Posterior cingulate gyrus (tissue), 11 donors: ENCODE data around the gene ALG2.
"Not testable (repeated sequence)": the region's sequence is repeated elsewhere in the genome, so short reads cannot be mapped to it uniquely, and the experiment has no call there.

ENCODE experiments used
- DNase-seq, 10 donors: peaks; one replicate each; pipeline versions ENCODE4 v3.0.0 to v3.0.0-alpha.2; 2020 to 2021; ENCODE audit warnings: mixed read lengths in 3 of 10
- intact Hi-C: fragments of 100-400 bp; cut with DNase I; formaldehyde crosslinking; loops from one replicate; pipeline ENCODE4 v1.15.1; 2023

ALG2 gene

DNA sequence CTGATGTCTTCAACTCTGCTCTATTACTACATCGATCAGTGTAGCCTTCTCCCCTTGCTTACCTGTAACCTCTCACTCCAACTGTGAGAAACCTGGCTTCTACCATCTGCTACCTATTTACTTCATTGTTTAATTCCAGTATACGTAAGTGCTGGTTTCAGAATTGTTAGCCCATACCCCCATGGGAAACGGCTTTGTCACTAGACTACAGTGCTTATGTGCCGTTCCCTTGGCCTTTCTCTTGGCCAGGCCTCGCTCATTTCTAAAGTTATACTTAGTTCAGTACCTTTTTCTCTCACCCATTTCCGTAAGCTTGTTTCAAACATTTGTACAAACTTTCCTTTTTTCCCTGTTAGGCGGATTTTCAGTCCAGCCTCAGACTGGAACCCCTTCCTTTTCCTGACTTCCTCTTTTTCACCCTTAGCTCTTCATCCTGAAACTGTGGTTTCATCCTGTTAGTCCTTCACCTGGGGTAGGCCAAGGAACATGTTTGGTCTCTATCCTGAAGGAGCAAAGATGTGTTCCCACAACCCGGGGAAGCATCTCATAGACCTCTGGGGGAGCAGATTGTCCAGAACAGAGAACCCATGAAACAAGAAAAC lies 21.7 kb downstream of the ALG2 start:
- DNase-seq, result no peak
- intact Hi-C loops, result no loop called here

DNA sequence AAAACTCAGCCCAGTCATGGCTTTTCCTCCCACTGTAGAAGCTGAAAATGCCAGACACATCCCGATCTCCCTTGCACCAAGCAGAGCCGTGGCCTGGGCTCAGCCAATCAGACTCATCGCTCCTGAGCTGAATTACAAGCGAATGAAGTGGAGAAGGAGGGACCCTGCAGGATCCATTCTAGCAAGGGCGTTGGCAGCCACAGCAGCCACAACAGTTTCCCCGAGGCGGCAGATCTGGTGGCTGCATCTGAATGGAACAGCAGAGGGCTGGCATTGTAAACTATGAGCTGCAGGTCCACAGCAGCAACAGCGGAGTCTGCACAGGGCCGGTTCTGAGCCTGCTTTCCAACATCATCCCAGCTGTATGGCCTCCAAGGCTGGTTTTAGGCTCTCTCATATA lies 23.8 kb downstream of the ALG2 start:
- peak in 1 of 10 donors; percentile 16 for DNase-seq
- intact Hi-C loops, result no loop called here

DNA sequence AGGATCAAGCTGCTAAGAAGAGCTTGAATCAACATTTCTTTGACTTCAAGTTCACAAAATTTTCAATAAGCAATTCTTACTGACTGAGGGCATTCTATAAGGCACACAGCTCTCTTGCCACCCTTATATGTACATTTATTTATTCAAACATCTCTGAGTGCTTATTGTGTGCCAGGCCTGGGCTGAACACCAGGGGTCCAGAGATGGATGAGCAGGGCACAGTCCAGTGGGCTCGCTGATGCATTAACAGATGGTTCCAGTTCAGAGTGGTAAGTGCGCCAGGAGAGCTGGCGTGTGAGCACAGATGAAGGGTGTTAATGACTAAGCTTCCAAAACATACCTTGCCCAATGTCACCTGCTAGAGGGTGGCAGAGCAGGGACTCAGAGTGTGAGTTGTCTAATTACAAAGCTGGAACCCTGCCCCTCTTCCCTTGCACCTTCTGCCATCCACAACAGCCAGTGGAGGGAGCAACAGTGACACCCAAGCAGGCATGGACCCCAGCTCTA lies 24.6 kb downstream of the ALG2 start:
- no peak for DNase-seq
- intact Hi-C loops, result no loop called here

DNA sequence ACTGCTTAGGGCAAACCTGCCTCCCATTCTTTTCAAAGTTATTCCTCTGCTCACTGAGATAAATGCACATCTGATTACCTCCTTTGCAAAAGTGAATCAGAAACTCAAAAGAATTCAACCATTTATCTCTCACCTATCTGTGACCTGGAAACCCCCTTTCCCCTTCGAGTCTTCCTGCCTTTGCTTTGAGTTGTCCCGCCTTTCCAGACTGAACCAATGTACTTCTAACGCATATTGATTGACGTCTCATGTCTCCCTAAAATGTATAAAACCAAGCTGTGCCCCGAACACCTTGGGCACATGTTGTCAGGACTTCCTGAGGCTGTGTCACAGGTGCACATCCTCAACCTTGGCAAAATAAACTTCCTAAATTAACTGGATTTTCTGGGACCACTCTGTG lies 25.3 kb downstream of the ALG2 start:
- intact Hi-C loops, DNase-seq: not testable (repeated sequence)

DNA sequence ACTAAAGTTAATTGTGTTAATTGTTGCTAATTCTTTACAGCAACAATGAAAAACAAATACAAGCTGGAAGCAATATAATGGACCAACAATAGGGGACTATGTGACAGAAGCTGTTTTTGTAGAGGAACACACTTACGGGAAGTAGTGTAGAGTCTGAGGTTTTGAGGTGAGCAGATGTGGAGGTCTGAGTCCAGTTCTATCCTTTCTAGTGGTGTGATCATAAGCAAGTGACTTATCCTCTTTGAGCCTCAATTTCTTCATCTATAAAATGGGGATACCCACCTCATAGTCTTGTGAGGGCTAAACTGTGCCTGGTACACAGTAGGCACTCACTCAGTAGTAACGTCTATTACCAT lies 28.3 kb downstream of the ALG2 start:
- no peak for DNase-seq
- intact Hi-C loops, result no loop called here

DNA sequence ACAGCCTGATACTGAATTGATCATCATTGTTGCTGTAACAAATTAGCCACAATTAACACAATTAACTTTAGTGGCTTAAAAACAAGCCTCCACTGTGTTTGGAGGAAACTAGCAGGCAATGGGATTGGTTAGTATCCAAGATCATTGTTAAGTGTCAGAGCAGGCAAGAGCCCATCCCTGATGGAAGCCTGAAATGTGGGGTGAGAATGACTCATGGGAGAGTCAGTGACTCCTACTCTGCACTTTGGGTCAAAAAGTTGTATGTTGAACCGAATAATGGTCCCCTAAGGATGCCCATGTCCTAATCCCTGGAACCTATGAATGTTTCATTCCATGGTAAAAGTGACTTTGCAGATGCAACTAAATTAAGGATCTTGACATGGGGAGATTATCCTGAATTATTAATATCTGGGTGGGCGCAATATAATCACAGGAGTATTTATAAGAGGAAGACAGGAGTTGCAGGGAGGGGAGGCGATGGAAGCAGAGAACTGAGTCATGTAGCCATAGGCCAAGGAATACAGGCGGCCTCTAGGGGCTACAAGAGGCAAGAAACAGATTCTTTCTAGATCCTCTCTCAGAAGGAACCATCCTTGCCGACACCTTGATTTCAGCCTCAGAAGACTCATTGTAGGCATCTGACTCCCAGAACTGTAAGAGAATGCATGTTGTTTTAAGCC lies 28.8 kb downstream of the ALG2 start:
- intact Hi-C loops, result no loop called here
- DNase-seq, result no peak

DNA sequence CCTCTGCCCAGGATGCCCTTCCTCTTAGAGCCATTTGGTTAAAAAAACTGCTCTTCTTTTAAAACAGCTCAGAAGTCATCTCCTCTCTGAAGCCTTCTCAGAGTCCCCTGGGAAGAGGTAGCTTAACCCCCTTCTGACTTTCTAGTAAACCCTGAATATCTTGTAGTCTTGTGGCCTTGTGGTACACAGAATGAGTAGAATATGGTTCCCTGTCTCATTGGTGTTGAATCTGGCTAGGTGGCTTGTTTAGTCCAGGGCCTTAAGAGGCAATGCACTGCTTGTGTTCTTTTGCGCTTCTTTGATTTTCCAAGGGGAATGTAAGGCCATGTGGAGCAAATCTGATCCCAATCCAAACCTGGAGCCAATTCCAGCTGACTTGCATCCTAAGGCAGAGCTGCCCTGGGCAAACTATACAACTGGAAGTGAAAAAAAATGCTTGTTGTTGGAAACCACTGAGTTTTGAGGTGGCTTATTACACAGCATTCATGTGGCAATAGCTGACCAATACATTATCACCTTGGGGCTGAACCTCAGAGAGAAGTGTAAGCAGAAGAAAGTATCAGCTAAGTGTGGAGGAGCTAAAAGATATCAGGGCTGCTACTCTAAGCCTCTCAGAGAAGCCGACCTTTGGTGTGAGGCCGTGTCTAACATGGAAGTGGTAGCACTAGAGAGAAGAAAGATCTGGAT lies 31.0 kb downstream of the ALG2 start:
- intact Hi-C loops, result no loop called here
- DNase-seq, result no peak

DNA sequence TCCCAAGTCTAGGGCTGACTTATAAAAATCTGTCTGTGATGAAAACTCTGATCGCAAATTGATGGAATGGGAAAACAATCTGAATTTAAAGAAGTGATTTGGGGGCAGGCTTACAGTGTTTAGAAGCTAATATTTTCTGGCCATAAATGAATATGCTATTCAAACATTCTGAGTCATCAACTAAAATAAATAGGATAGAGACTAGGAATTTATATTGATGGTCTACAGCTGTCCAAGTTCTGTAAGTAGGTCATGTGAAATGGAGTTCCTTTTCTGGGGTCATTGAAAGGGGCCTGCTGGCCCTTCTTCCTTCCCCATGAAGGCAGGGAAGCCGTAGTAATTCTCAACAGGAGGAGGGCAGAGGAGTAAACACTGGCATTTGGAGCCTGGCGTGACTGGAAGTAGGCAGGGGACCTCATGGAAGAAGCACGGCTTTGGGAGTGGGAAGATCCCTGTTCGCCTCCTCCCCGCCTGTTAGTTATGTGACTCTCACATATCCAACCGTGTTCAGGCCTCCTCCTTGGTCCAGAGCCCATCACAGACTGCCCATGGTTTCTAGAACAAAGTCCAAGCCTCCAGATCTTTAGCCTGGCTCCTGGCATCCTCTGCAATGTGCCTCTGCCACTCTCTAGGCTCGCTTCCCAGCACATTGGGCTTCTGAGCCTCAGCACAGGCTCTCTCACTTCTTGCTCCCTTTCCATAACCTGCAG lies 31.7 kb downstream of the ALG2 start:
- DNase-seq, result no peak
- intact Hi-C loops, result loop anchor here (10.0 kb wide), 1 partner anchor 75 kb away; no protein-coding TSS in a partner anchor

DNA sequence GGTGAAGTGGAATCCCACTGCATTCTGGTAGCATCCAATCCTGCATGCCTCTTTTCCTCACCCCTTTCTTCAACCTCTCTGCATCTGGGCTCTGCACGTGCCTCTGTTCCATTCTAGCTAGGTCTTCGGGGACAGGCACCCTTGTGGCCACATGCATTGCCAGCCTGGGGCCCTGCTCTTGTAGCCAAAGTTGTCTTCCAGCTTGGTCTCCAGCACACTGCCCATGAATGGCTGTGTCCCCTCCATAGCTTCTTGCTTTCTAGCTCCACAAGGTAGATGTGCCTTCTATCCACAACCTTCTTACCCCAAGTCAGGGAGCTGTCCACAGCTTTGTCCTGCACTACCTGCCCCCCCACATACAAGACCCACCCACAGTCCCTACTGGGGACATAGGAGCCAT lies 32.6 kb downstream of the ALG2 start:
- intact Hi-C loops, result loop anchor here (10.0 kb wide), 1 partner anchor 76 kb away; no protein-coding TSS in a partner anchor
- DNase-seq, result no peak

DNA sequence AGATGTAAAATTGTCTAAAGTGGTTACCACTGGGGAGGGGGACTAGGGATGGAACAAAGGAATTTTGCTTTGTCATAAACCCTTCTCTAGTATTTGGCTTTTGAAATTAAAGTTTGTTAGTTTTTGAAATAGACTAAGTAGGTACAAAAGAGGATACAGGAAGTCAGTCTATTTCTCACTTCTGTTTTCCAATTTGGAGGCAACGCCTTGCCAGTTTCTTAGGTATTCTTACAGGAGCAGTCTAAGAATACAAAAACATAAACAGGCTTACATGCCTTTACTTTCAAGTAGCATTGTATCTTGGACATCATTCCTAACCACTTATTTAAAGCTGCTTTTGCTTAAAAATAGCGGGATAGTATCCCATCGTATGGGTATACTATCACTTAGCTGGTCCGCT lies 34.4 kb downstream of the ALG2 start:
- DNase-seq, result no peak
- intact Hi-C loops, result loop anchor here (10.0 kb wide), 1 partner anchor 77 kb away; no protein-coding TSS in a partner anchor

DNA sequence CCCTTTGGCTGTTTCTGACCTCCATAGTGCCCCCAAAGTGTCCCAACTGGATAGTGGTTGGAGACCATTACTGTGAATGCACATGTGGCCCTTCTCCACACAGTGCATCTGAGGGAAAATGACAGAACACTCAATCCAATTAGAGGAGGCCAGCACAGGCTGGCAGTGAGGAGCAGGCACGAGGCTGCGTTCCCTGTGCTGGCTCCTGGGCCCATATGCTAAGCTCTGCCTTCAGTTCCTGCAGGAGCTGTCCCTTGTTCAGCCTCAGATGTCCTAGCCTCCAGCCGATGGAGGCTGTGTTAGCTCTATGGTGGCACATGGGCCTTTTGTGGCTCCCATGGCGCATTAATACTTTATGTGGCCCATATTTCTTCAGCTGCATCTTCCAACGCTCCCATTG lies 35.8 kb downstream of the ALG2 start:
- DNase-seq, result no peak
- intact Hi-C loops, result loop anchor here (2.0 to 10.0 kb wide), 2 partner anchors 35 to 79 kb away; partner anchors contain the start of gene ALG2

DNA sequence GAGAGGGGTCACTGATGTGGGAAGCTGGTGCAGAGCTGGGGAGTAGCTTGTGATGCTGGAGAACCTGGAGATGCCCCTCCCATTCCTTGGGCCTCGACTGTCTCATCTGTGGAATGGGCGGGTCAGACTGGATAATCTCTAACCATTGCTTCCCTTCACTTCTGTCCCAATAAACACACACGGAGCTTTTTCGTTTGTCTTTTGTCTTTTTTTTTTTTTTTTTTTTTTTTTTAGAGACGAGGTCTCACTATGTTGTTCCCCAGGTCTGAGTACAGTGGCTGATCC lies 36.5 kb downstream of the ALG2 start:
- intact Hi-C loops, result loop anchor here (2.0 to 10.0 kb wide), 2 partner anchors 36 to 80 kb away; partner anchors contain the start of gene ALG2
- no peak for DNase-seq

DNA sequence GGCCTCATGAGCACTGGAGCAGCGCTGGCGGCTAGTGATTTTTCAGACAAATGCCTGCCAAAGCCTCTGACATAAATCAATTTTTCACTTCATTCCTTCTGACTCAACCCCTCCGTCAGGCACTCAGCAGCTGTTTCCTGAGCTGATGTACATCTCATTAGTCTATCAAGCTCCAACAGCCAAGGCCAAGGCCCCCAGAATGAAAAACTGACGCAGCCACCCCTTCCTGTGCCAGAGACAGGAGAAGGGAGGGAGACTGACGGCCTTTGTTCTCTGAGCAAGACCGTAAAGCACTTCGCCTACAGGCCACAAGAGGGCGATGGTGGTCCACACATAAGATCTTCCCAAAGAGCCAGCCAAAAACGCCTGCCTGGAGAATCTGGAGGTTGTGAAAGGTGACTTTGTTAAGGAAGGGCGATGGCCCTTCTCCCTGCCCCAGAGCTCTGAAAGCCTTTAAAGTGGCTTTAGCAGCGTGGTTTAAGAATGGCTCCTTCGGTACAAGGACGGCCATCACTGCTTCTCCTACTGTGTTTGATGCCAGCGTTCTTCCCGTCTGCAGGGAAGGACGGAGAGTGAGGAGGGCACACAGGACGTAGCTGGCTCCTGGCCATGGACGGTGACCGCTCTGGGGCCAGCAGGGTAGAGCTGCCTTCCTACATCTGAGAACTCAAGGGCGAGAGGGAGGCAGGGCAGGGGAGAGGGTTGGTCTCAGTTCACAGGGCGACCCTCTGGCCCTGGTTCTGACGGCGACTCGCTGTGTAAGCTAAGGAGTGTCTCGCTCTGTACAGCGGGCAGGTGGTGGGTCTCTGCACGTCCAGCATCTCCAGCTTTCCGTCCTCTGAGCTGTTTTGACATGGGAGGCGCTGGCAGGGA lies 37.0 kb downstream of the ALG2 start:
- intact Hi-C loops, result loop anchor here (2.0 to 10.0 kb wide), 3 partner anchors 36 to 1138 kb away; partner anchors contain the start of gene ALG2

DNA sequence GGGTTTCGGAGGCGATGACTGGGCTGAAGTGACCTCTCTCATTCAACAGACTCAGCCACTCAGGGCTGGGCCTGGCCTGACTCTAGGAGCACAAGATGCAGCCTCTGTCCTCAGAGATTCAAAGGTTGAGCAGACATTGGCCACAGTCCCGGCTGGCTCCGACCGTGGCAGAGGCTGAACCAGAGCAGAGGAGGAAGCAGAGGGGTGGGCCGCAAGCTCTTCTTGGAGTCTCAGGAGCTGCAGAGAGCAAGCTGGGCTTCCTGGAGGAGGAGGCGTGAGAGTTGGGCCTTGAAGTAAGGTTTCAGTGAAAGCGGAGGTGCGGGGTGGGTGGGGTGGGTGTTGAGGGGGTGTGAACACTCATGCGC lies 37.6 kb downstream of the ALG2 start:
- DNase-seq, result no peak
- intact Hi-C loops, result loop anchor here (2.0 to 10.0 kb wide), 3 partner anchors 37 to 1138 kb away; partner anchors contain the start of gene ALG2

More for the DNA sequence above, 37.0 kb downstream of the ALG2 start:
- DNase-seq, result peak; percentile 74 to 98 (median 88)

DNA sequence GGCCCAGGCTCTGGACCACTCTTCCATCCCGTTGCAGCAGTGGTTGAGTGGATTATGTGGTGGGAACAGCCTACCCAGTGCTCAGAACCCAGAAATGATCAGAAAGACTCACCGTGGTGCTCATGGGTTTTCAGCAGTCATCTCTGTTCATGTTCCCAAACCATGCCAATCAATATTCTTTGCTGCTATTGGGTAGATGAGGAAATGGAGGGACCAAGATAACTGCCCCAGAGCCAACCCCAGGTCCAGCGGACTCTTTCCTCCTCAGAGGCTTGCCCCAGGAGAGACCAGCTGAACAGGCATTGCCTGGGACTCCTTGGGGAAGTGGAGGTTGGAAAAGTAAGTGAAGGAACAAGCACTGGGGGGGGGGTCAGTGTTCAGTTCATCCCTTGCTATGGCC lies 38.1 kb downstream of the ALG2 start:
- DNase-seq, result no peak
- intact Hi-C loops, result loop anchor here (2.0 to 10.0 kb wide), 3 partner anchors 37 to 1139 kb away; partner anchors contain the start of gene ALG2

DNA sequence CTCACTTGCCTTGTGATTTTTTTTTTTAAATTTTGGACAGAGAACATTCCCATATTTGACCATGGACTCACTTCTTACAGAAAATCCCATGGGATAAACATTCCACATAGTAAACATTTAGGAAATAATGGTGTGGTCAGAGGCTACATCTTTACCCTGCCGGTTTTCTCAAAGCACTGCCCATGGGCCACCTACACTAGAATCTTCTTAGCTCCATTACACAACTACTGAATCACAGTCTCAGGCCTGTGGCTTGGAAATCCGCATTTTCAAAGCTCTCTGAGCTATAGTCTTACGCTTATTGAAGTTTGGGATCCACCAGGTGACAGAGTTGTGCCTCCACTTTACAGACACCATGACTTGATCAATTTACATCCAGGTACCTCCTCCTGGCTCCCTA lies 39.4 kb downstream of the ALG2 start:
- intact Hi-C loops, result loop anchor here (5.0 to 10.0 kb wide), 2 partner anchors 82 to 1140 kb away; no protein-coding TSS in a partner anchor
- DNase-seq, result no peak

DNA sequence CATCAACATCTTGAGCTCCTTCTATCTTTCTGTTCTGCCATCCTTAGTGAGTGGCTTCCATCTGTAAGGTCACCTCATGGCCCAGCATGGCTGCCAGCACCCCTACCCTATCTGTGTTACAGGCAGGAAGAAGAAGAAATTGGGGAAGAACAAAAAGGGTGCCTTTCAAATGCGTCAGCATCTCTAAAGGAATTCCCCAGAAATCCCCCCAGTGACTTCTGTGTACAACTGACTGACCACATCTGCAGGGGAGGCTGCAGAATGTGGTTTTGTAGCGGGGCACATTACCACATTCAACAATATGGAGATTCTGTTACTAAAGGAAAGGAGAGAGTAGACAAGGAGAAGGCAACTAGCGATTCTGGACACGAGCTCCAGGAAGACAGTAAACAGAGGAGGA lies 40.1 kb downstream of the ALG2 start:
- intact Hi-C loops, result loop anchor here (5.0 to 10.0 kb wide), 2 partner anchors 83 to 1141 kb away; no protein-coding TSS in a partner anchor
- no peak for DNase-seq

DNA sequence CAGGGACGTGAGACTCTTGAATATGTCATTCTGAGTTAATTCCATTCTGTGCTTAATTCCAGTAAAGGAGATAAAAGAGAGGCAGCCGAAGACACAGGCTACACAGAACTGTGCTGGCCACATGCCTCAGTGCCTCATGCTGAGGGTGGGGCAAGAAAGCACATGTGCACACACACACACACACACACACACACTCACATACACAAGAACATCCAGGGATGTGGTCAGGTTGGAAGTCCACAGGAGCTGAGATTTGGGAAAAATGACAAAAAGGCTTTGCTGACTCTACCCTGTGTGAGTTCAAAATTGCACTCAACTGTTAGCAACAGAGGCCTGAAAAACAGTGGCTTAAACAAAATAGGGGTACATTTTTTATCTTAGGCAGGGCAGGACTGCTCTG lies 40.5 kb downstream of the ALG2 start:
- no peak for DNase-seq
- intact Hi-C loops, result loop anchor here (5.0 to 10.0 kb wide), 2 partner anchors 84 to 1141 kb away; no protein-coding TSS in a partner anchor

DNA sequence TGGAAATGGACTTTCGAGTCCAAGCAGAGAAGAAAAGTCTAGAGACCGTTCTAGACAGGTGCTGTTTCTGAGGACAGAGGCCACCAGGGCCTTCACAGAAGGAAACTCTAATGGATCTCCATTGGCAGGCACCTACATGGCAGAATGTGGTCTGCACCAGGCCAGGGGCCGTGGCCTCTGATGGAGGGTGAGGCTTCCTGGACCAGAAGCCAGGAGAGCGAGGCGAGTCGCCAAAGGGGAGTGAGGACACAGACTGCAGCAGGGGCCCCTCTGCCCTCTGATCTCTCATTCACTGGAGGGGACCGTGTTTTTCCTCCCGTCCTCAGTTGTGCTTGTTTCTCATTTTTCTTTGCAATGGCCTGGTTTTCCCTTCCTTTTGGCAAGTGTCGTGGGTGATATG lies 41.1 kb downstream of the ALG2 start:
- DNase-seq, result no peak
- intact Hi-C loops, result loop anchor here (5.0 to 10.0 kb wide), 2 partner anchors 84 to 1142 kb away; no protein-coding TSS in a partner anchor
